Prostate gland (tissue), 2 donors: ENCODE measurements around the gene ZCCHC17. TPM values are rescaled to one million over a fixed set of nuclear protein-coding genes. Genes with fewer than 3 reads are reported as not detected.

Experiments used
- DNase-seq: peaks from one replicate; pipeline ENCODE4 v3.0.0-alpha.2; 2019; ENCODE audit warnings: low spot score
- H3K27ac ChIP-seq, 2 donors: fragments of 200-600 bp; sonication (generic); 2 replicates each; pipeline ENCODE4 v1.5.1; 2017 to 2019
- H3K27me3 ChIP-seq: fragments of 200-600 bp; sonication (generic); replicated peaks from 2 replicates; pipeline ENCODE4 v1.5.1; 2019; ENCODE audit not compliant: insufficient read depth
- H3K36me3 ChIP-seq, 2 donors: fragments of 200-600 bp; sonication (generic); 1 replicate in 1 of 2; 2 replicates in 1 of 2; pipeline versions ENCODE4 v1.5.1 to v1.8.1; 2017 to 2019
- H3K4me1 ChIP-seq: fragments of 200-600 bp; sonication (generic); replicated peaks from 2 replicates; pipeline ENCODE4 v1.5.1; 2019
- H3K4me3 ChIP-seq, 2 donors: fragments of 200-600 bp; sonication (generic); 2 replicates each; pipeline ENCODE4 v1.5.1; 2017 to 2019
- H3K9me3 ChIP-seq: fragments of 200-600 bp; sonication (generic); 2 replicates; pipeline ENCODE4 v1.5.1; 2017
- CTCF ChIP-seq, 4 experiments: fragments of 200-600 bp in 2 of 4; fragments of 450-650 bp in 2 of 4; sonication (generic) in 2 of 4; IDR thresholded peaks; 1 replicate in 3 of 4; 2 replicates in 1 of 4; pipeline ENCODE4 v1.5.1; 2016 to 2019; ENCODE audit warnings: antibody characterized with exemption in 4 of 4, mild to moderate bottlenecking in 2 of 4, moderate library complexity in 2 of 4
- POLR2A ChIP-seq: fragments of 450-650 bp; IDR thresholded peaks from one replicate; pipeline ENCODE4 v1.6.1; 2016; ENCODE audit warnings: antibody characterized with exemption, mild to moderate bottlenecking
- POLR2AphosphoS5 ChIP-seq: sonication (generic); formaldehyde crosslinking; IDR thresholded peaks from one replicate; pipeline ENCODE4 v1.6.1; 2017; ENCODE audit warnings: antibody characterized with exemption
- WGBS: methylation state at CpG from one replicate; pipeline ENCODE4 v1.1.5; 2018; 5-methylcytosine and 5-hydroxymethylcytosine counted together
- intact Hi-C: fragments of 100-400 bp; cut with DNase I; formaldehyde crosslinking; loops from one replicate; pipeline ENCODE4 v1.14.2; 2022
- total RNA-seq, 2 donors: library from RNA; depleted of rRNA; stranded (reverse); fragments of >200 nt; gene quantifications; one replicate each; pipeline ENCODE4 v1.1.0, GENCODE V29; 2016

ZCCHC17 gene
- total RNA-seq, 2 donors from 2014 or later = 31.5 to 39.0 TPM

GRCh38 chr1:31348449-31348848 lies 51.6 kb downstream of the ZCCHC17 start:
- intact Hi-C loops = no loop called here
- H3K4me1 ChIP-seq = no peaks in the 10 kb centered on the region
- H3K9me3 ChIP-seq = no peaks in the 10 kb centered on the region
- no peaks in the 10 kb centered on the region for H3K27me3 ChIP-seq
- no peak for DNase-seq
- no peaks in the 10 kb centered on the region for H3K36me3 ChIP-seq
- WGBS = 74% methylated on average over 1 of the region's 1 CpG
- TF ChIP-seq POLR2AphosphoS5 = no peak
- TF ChIP-seq CTCF (IDR thresholded peaks at IDR 0.05) = no peak
- no peak for TF ChIP-seq POLR2A
- H3K4me3 ChIP-seq = no peak overlapping the region
- no peak overlapping the region for H3K27ac ChIP-seq

GRCh38 chr1:31354283-31354682 lies 57.5 kb downstream of the ZCCHC17 start:
- H3K9me3 ChIP-seq = no peaks in the 10 kb centered on the region
- no peaks in the 10 kb centered on the region for H3K27me3 ChIP-seq
- H3K27ac ChIP-seq = no peak overlapping the region
- TF ChIP-seq POLR2AphosphoS5 (no peak), POLR2A (no peak), CTCF (IDR thresholded peaks at IDR 0.05) (no peak)
- H3K4me1 ChIP-seq = no peaks in the 10 kb centered on the region
- DNase-seq = no peak
- WGBS = 36% methylated on average over 3 of the region's 3 CpGs
- no peaks in the 10 kb centered on the region for H3K36me3 ChIP-seq
- intact Hi-C loops = no loop called here
- no peak overlapping the region for H3K4me3 ChIP-seq

GRCh38 chr1:31356427-31356826 lies 59.6 kb downstream of the ZCCHC17 start:
- intact Hi-C loops = no loop called here
- TF ChIP-seq POLR2A = no peak
- no peak for TF ChIP-seq POLR2AphosphoS5
- no peak for TF ChIP-seq CTCF (IDR thresholded peaks at IDR 0.05)
- no peaks in the 10 kb centered on the region for H3K4me1 ChIP-seq
- H3K27ac ChIP-seq = no peak overlapping the region
- no peaks in the 10 kb centered on the region for H3K27me3 ChIP-seq
- no peaks in the 10 kb centered on the region for H3K9me3 ChIP-seq
- H3K4me3 ChIP-seq = no peak overlapping the region
- no peaks in the 10 kb centered on the region for H3K36me3 ChIP-seq
- DNase-seq = no peak
- WGBS = 94% methylated on average over 2 of the region's 2 CpGs

- TF ChIP-seq POLR2AphosphoS5 (no peak), POLR2A (no peak), CTCF (IDR thresholded peaks at IDR 0.05) (no peak)
- intact Hi-C loops = no loop called here
- over 99% methylated on average over 6 of the region's 6 CpGs for WGBS
- H3K9me3 ChIP-seq = no peaks in the 10 kb centered on the region
- no peak overlapping the region for H3K4me3 ChIP-seq
- no peaks in the 10 kb centered on the region for H3K27me3 ChIP-seq
- H3K36me3 ChIP-seq = peaks cover 0 to 3% of the 10 kb centered on the region in 2 donors
- no peak for DNase-seq
- H3K27ac ChIP-seq = no peak overlapping the region
- H3K4me1 ChIP-seq = no peaks in the 10 kb centered on the region
These were observed 64.8 kb downstream of the ZCCHC17 start for GRCh38 chr1:31361607-31362006.

- Histone ChIP-seq H3K4me1 (no peaks in the 10 kb centered on the region), H3K9me3 (no peaks in the 10 kb centered on the region), H3K27ac (no peak overlapping the region), H3K27me3 (no peaks in the 10 kb centered on the region), H3K36me3 (peaks cover 0 to 3% of the 10 kb centered on the region in 2 donors), H3K4me3 (no peak overlapping the region)
- no peak for DNase-seq
- TF ChIP-seq CTCF (IDR thresholded peaks at IDR 0.05) (no peak), POLR2A (no peak), POLR2AphosphoS5 (no peak)
- 90% methylated on average over 3 of the region's 3 CpGs for WGBS
- intact Hi-C loops = no loop called here
These were observed 65.2 kb downstream of the ZCCHC17 start for GRCh38 chr1:31362032-31362431.
